ENCODE data around the gene RGPD8. TPM values are rescaled to one million over a fixed set of nuclear protein-coding genes. Genes with fewer than 3 reads are reported as not detected.

RGPD8 gene
- total RNA-seq, 1 experiment from 2014 or later = 8.1 TPM

DNA sequence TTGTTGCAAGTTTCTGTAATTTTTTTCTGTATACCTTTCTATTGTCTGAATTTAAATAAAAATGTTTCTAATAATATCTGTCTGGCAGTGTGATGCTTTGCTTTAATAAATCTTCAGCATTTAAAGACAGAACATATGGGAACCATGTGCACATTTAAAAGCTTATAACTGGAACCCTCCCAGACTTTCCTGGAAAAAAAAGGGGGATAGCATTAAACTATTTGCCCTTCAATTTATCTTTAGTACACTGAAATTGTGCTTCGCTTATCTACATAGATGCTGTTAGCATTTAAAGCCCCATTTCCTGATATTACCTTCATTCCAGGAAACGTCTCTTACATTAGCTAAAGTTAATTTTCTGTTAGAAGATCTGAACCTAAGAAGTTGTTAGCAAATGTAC lies 93.5 kb downstream of the RGPD8 start:
- Histone ChIP-seq H3K4me2 (ENCODE audit: insufficient read depth, insufficient read length, low read length) (no peak overlapping the region), H3K23ac (ENCODE audit: insufficient read length, low read depth, low read length) (no peak overlapping the region), H3K27ac (ENCODE audit: insufficient read length, low read depth, low read length) (no peak overlapping the region), H3K4me1 (ENCODE audit: insufficient read depth, low read length) (no peaks in the 10 kb centered on the region), H4K20me1 (ENCODE audit: control insufficient read depth, insufficient read depth, insufficient read length) (peaks cover 2% of the 10 kb centered on the region), H3K79me1 (ENCODE audit: insufficient read depth, low read depth, low read length, poor library complexity, severe bottlenecking) (no peaks in the 10 kb centered on the region), H3K23me2 (ENCODE audit: insufficient read length, low read depth, low read length, poor library complexity, severe bottlenecking) (no peaks in the 10 kb centered on the region), H3K56ac (ENCODE audit: insufficient read length, low read depth, low read length) (no peak overlapping the region), H4K5ac (ENCODE audit: insufficient read length, low read depth, low read length) (no peak overlapping the region), H3K14ac (ENCODE audit: insufficient read depth, low read length) (no peak overlapping the region), H3K79me2 (ENCODE audit: insufficient read depth, low read length) (no peaks in the 10 kb centered on the region), H2BK15ac (ENCODE audit: low read depth, low read length) (no peak overlapping the region), H2BK12ac (ENCODE audit: insufficient read length, low read depth, low read length) (no peak overlapping the region), H3K9me3 (ENCODE audit: control insufficient read depth, low read depth, low read length) (no peaks in the 10 kb centered on the region), H3T11ph (ENCODE audit: low read length) (no peak overlapping the region), H4K91ac (ENCODE audit: insufficient read length, low read depth, low read length) (no peak overlapping the region), H2AK5ac (ENCODE audit: insufficient read length, low read length) (no peak overlapping the region), H3K9ac (ENCODE audit: extremely low read depth, insufficient read length, low read length) (no peak overlapping the region), H3K4ac (ENCODE audit: low read depth, low read length) (no peak overlapping the region), H2BK20ac (ENCODE audit: low read depth, low read length, poor library complexity, severe bottlenecking) (no peak overlapping the region), H3K27me3 (ENCODE audit: insufficient read depth, low read length) (no peaks in the 10 kb centered on the region), H2BK5ac (ENCODE audit: insufficient read length, low read length) (no peak overlapping the region), H4K8ac (replicated peaks; ENCODE audit: insufficient read length, low read depth, low read length) (no peak overlapping the region), H2AFZ (ENCODE audit: low read length) (no peak overlapping the region), H3K18ac (ENCODE audit: insufficient read length, low read depth, low read length) (no peak overlapping the region), H2BK120ac (ENCODE audit: low read depth, low read length, poor library complexity, severe bottlenecking) (no peak overlapping the region)
- WGBS (ENCODE audit: extremely low coverage, insufficient read length, low lambda C conversion rate) = no CpG with 5 or more reads among the region's 2 CpGs
- Mint-ChIP-seq H3K4me1 (peaks cover 2 to 3% of the 10 kb centered on the region in 2 experiments; a peak in 3 of 4 replicates), H3K27ac (no peak overlapping the region), H3K9me3 (no peaks in the 10 kb centered on the region; a peak in 1 of 5 replicates), H3K27me3 (ENCODE audit: low read depth) (peaks cover 2% of the 10 kb centered on the region), H3K36me3 (ENCODE audit: insufficient read depth in 1 of 3, low read depth in 3 of 3) (no peaks in the 10 kb centered on the region), H3K4me3 (no peak overlapping the region)
- no peak for DNase-seq
- TF ChIP-seq, protein P1, sequence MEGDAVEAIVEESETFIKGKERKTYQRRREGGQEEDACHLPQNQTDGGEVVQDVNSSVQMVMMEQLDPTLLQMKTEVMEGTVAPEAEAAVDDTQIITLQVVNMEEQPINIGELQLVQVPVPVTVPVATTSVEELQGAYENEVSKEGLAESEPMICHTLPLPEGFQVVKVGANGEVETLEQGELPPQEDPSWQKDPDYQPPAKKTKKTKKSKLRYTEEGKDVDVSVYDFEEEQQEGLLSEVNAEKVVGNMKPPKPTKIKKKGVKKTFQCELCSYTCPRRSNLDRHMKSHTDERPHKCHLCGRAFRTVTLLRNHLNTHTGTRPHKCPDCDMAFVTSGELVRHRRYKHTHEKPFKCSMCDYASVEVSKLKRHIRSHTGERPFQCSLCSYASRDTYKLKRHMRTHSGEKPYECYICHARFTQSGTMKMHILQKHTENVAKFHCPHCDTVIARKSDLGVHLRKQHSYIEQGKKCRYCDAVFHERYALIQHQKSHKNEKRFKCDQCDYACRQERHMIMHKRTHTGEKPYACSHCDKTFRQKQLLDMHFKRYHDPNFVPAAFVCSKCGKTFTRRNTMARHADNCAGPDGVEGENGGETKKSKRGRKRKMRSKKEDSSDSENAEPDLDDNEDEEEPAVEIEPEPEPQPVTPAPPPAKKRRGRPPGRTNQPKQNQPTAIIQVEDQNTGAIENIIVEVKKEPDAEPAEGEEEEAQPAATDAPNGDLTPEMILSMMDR (conservative IDR thresholded peaks at IDR 0.05) = no peak

Data from H9 (cell line).